NCI-H2107 treated with DMSO at 0.1 percent for 48 hours (cell line): Measurements from ENCODE around the gene MRPL32.

Experiments
- DNase-seq: peaks from one replicate; lab custom pipeline; 2025; ENCODE audit not compliant: unreplicated experiment; lab: John Stamatoyannopoulos, UW

Gene MRPL32

DNA sequence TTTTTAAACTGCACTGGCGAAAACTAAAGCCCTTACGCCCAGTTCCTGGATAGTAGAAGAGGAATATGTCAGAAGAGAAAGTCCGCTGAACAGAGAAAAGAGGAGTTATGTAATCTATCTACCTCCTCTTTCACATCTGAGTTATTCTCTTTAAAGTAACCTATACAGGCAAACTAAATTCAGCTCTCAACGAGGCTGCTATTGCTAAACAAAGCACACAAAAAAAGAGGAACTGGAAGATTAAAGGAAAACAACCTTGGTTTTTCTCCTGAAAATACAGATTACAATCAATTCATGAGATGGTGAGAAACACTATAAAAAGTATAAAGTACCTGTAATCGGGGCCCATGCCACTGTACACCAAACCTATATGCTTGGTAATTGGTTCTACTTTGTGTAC, 6.0 kb upstream of the MRPL32 start:
- DNase-seq = no peak

DNA sequence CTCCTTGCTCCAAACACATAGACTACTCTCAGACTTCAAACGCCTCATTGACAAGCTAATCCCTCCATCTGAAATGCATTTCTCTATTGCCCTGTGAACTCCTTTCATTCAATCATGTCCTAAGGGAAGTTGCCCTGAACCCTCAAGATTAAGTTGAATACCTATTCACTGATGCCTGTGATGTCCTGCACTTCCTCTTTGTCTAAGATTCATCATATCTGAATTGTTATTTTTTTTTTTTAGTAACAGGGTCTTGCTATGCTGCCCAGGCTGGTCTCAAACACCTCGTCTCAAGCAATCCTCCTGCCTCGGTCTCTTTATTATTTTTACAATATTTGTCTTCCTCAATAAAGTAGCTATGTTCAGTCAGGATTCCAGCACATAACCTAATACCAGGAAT, 3.4 kb upstream of the MRPL32 start:
- no peak for DNase-seq

DNA sequence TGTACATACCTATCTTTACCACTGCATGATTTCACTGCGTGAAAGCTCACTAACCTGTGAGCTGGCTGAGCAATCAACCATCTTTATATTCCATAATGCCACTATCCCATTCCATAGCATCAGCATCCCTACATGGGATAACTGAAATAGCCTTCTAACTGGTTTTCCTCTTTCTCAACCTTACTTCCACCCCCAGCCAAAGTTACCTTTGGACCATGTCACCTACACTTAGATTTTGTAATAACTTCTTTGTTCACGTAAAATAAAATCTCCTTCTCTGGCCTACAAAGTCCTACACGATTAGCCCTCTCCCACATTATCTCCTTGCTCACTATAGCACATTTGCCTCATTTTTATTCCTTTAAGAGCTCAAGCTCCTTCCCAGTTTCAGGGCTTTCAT, 2.7 kb upstream of the MRPL32 start:
- DNase-seq = no peak

DNA sequence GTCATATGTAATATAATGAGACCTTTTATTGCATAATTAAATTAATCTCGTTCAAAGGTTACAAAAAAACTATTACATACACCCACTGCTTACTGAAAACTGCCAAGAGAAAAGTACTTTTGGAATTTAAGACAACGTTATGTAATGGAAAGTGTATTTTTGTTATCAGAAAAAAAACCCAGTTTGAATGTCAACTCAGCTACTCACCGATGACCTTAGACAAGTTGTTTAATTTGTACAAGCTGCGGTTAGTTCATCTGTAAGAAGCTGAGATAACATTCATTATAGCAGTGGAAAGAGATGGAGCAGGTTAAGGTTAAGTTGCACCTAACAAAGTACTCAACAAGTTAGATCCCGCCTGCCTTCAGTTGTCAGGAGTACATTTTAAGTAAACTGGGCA, 1.3 kb upstream of the MRPL32 start:
- no peak for DNase-seq

DNA sequence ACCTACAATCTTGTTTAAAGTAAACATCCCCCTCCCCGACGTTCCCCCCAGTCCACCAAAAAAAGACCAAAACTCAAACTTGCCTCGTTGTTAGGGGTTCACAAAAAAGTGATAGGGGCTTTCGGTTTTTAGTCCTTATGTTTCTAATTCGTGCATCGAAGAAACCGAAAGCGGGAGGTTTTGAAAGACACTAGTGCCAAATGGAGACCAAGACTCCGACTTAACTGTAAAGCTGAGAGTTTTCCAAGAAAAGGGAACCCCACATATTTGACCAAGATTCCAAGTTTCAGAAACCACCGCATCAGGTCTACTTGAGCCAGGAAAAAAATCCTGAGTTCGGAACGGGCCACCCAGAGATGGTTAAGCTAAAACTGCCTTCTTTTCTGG, 736 bp upstream of the MRPL32 start:
- no peak for DNase-seq

DNA sequence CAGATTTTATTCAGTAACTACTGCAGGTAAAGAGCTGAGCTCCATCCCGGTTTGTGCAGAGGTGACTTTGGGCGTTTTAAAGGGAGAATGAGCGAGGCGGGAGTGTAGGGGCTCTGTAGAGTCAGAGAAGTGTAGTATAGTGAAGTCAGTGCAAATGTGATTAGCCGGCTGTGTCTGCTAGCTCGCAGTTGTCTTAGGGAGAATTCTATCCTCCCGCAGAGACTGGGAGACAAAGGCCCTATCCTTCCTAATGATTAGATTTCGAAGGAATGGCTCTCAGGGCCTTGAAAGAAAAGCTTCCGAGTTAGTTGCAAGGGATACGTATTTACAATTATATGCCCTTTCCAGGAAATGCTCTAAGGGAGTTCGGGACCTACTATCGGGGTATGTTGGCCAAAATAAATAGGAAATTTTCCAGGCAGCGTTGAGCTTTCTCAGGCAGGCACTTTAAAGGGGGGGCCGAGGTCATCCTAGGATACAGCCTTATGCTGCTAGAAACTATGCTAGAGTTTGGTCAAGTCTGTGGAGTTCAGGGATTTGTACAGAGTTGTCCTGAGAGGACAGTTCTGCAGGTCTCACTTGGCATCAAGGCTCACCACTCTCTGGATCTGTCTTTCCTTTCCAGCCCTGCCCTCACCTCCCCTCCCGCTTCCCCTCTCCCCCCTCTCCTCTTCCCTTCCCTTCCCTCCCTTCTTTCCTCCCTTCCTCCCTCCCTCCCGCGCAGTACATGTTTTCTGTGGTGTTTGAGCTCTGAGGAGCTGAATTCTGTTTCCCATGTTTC, 825 bp downstream of the MRPL32 start:
- peak; percentile 36 for DNase-seq

DNA sequence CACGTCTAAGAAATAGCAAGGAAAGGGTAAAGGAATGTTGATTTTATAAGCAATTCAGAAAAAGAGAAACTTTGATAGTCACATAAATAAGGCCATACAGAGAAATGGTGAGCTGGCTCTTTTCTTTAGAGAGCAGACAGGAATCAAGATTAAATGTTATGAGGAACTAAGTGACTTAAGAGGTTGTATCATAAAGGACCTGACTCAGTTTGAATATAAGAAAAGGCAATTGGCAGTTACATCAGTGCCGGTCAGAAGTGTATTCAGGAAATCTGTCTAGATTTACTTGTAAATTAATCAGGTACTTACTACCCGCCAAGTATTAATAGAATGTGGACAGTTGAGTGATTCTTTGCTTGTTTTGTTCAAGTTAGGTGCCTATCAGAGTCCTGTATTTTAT, 2.1 kb downstream of the MRPL32 start:
- no peak for DNase-seq

DNA sequence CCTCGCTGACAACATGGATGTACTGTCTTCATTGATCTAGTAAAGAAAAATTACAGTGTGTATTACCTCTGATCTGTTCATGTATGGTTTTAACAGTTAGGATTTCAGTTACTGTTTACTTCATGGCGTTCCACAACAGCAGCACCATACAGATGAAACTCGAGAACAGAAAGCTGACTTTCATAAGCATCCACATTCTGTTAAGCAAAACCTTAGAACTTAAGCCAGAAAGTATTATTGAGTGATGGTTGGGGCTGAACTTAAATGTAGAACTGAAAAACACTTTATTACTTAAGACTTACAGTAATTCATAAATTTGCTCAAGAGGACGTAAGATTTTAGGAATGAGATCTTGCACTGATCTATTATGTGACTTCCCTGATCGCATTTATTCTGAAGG, 3.7 kb downstream of the MRPL32 start:
- DNase-seq = no peak

DNA sequence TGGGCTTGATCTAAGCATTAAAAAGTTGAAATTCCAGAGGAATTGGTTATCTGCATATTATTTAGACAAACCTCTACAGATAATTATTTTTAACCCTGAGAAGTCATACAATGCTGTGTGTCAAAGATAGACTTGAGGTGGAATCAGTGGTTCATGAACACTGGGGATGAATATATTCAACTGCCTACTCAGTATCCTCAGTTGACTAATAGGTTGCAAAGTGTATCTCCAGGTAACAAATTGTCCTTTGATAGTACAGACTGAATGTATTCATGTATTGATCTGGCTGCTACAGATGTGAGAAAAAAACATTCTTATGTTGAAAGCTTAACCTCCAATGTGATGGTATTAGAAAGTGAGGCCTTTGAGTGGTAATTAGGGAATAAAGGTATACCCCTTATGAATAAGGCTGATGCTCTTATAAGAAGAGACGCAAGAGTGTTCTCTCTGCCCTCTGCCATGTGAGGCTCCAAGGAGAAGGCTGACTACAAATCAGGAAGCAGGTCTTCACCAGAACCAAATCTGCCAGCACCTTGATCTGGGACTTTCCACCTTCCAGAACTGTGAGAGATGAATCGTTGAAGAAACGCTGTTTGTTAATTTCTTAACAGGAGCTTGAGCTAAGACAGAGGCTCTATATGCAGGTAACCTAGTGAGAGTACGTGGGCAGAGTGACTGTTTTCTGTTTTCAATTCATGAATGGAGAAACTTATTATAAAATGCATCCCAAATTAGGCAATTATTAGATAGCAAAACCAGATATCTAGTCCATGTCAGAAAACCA, 7.5 kb downstream of the MRPL32 start:
- DNase-seq = no peak

DNA sequence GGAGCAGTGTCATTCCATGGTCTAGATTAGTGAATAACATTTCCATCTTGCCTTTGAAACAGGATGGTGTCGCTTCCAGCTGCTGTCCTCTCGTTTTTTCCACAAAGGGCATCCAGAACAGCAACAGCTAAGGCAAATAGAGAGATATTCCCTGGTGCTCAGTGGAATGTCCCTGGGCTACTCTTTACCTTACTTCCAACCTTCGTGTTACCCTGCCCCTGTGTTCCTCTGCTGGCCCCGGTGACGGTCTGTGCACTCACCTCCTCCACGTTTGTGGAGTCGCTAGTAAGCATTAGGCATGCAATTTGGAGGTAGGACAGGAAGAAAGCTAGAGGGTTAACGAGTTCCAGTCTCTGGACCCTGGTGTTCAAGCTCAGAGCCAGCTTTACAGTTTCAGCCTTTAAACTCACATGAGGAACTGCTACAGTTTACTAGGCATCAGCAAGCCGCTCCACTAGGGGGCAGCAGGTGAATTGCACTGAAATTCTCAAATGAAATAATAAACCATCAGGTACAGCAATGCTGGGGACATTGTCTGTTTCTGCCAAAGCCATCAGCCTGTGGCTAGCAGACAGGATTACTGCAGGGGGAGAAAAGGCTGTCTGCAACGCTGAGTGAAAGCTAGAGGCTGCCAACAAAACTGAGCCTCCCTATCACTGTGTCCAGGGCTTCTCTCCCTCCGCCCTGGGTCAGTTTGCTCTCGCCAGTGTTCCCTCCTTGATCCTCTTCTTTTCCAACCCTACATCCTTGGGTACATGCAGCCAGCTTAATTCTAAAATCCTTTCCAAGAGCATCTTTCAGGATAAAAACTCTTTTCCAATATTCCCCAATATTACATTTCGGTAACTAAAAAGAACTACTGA, 9.0 kb downstream of the MRPL32 start:
- peak; percentile 55 for DNase-seq

DNA sequence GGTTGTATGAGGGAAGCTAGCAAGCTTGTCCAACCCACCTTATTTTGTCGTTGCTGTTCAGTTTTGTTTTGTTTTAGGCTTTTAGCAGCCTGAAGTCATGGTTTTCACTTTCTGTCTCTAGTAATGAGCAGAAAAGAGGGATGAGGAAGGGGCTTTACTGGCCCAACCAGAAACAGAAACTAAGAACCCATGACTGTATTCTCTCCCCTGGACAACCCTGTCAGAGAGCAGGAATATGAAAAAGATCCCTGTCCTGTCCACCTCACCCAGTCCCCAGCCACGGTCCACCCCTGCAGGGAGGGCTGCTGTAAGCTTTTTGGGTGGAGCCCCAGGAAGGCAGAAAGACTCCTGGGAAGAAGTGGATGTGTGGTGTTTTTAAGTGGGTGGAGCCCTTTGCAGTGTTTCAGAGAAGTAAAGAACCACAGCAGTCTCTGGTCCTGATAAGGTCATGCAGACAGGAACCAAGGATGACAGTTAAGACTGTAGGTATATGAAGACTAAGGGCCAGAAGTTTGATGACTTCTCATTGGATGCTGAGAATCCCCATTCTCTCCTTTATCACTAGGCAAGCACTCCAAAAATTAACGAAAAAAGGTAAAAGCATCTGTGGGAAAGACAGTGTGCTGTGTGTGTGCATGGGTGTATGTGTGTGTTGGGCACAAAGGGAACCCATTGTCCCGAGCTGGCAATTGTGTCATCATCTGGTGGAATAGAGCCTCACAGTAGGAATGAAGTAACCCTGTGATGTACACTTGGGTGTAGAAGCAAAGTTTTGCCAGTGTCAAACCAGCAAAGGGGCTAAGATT, 13.8 kb downstream of the MRPL32 start:
- DNase-seq = no peak

DNA sequence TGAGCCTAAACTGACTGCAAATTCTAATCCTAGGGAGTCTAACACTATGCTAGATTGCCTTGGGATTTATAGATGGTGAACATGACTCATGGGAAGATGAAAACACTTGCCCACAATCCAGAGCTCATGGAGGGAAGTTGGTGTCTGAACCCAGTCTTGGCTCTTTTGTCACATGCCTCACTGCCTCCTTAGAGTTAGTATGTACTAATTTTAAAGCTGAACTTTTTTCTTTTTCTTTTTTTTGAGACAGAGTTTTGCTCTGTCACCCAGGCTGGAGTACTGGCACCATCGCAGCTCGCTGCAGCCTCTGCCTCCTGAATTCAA, 14.4 kb downstream of the MRPL32 start:
- DNase-seq = no peak

DNA sequence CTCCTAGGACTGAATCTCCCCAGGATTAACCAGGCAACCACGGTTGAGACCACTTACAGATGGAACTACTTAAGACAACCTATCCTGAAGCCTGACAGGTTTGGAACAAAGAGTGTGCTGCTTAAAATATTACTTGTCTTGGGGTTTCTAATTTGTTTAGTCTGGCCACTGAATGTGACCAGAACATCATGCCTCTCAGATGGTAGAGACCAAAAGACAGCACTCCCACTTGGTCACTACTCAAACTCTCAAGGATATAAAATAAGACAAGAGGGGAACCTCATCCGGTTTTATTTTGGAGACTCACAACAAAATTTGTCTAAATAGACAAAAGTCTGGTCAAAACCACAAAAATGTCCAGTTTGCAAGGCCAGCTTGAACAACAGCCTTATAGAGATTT, 15.3 kb downstream of the MRPL32 start:
- no peak for DNase-seq

DNA sequence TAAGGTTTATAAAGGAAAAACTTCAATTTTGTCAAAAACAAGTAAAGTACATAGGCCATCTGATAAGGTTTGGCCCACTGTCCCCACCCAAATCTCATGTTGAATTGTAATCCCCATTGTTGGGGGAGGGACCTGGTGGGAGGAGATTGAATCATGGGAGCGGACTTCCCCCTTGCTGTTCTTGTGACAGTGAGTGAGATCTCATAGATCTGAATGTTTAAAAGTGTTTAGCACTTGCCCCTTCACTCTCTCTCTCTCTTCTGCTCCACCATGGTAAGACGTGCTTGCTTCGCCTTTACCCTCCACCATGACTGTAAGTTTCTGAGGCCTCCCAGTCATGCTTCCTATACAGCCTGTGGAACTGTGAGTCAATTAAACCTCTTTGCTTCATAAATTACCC, 18.2 kb downstream of the MRPL32 start:
- no peak for DNase-seq

DNA sequence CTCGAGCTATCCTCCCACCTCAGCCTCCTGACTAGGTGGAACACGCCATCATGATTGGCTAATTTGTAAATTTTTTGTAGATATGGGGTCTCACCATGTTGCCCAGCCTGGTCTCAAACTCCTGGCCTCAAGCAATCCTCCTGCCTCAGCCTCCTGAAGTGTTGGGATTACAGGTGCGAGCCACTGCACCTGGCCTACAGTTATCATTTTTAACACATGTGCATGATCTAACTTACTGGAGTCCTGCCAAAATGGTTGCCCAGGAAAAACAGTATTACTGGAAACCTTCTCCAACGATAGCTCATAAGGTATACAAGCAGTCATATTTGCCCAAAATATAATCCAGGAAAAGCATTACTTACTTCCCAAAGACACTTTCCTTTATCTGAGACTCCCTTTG, 20.2 kb downstream of the MRPL32 start:
- no peak for DNase-seq

DNA sequence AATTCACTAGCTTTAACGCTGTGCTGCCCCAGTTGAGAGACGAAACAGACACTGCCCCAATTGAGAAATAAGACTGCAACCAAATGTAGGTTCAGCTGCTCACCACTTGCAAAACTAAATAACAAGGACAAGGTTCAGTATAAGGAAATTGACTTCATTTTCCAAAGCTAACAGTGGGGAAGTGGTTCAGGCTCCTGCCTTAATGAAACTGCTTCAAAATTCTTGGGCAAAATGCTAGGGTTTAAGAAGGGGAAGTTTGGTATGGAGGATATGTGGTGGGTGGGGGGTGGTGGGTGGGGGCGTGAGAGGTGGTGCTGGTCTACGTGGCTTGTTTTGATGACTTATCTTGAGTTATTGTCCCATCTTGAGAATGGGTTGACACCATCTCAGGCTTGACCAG, 21.8 kb downstream of the MRPL32 start:
- DNase-seq = no peak

DNA sequence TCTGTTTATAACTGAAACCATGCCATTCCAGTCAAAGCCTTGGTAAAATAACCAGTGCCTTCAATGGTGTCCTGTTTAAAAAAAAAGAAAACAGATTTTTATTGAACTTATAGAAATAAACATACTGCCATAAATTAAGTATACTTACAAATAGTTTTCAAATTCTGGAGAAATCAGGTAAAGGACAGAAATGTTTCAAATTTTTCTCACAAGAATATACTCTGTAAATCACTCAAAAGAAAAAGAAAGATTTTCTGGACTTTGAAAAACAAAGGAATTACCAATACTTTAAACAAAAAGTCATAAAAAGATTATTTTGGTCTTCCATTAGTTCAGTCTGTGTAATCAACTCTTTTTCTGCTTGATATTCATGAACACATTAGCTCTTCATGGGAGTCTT, 23.9 kb downstream of the MRPL32 start:
- no peak for DNase-seq

DNA sequence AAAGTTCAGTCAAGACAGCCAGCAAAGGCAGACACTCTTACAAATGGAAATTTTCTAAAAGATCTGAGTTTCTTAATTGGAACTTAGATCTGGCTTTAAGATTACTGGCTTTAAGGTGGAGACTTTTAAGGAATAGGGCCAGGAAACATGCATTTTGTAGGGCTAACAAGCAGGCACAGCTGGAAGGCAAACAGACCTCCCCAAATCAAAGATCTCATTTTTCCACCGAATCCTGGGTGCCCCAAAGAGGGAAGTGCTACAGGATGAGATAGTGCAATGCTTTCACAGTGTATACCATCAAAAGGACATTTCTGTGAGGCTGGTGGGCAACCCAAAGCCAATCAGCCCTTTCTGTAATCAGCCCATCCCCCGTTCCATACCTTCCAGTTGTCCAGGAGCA, 27.4 kb downstream of the MRPL32 start:
- no peak for DNase-seq

DNA sequence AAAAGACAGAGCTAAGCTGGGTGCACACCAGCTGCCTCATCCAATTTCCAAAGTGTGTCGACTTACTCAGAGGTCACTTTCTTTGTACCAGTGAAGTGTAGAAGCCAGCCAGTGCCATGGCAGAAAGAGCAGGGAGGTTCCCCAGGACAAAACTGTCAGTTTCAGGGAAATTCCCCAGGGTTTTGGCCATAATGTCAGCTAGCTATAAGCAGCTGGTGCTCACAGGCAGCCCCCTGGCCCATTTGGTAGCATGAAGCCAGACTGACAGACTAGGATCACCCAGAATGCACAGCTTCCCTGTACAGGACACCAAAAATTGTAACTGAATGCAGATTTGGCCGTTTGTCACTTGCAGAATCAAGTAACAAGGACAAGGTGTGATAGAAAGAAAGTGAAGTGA, 28.6 kb downstream of the MRPL32 start:
- DNase-seq = no peak

DNA sequence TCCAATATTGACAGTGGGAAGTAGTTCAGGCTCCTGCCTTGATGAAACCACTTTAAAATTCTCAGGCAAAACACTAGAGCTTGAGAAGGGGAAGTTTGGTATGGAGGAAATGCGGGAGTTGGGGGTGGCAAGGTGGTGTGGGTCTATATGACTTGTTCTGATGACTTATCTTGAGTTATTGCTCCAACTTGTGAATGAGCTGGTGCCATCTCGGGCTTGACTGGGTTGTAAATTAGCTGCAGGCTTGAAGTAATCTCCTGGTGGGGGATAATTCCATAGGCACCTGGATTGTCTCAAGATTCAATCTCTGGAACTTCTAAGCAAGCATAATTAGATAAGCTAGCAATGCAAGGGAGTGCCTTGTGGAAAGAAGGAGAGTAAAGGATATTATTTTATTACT, 29.0 kb downstream of the MRPL32 start:
- no peak for DNase-seq

DNA sequence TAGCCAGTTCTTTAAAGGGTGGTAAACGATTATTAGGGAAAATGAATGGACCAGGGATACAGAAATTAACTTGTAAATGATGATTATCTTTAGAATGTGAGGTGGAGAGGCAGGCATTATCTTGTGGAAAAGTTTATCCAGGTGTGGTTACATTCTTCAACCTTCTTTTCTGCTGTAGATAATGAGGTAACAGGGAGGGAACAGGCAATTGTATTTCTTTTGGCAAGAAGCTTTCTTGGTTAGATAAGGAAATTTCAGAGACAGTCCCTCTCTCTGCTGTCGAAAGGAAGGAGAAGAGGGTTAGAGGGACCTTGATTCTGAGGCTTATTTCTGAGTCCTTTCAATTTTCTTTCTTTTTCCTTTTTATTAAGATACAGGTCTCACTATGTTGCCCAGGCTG, 32.1 kb downstream of the MRPL32 start:
- DNase-seq = no peak
